ENCODE measurements around the gene CACNA1G. TPM values are rescaled to one million over a fixed set of nuclear protein-coding genes. Genes with fewer than 3 reads are reported as not detected.
A peak's percentile ranks its signal among the peaks of the same experiment; 100 is the strongest.

The CACNA1G gene
- total RNA-seq, 2 donors from 2014 or later = 0.07 to 0.19 TPM

- Histone ChIP-seq H3K4me3 (no peak overlapping the region), H3K9ac (ENCODE audit: low read depth in 2 of 2, low read length in 2 of 2) (peak overlapping the region in 1 of 2 donors; percentile 28), H3K27me3 (no peaks in the 10 kb centered on the region), H3K9me3 (no peaks in the 10 kb centered on the region), H3K27ac (no peak overlapping the region), H3K4me1 (peaks cover 23% of the 10 kb centered on the region), H3K36me3 (no peaks in the 10 kb centered on the region)
- intact Hi-C loops (cut with DNase I) = loop anchor here (5.0 kb wide), 1 partner anchor 56 kb away; no protein-coding TSS in a partner anchor
- no peak for DNase-seq
- no peak for TF ChIP-seq CTCF (IDR thresholded peaks at IDR 0.05)
These were observed 22.6 kb upstream of the CACNA1G start for GRCh38 chr17:50537721-50538548.

GRCh38 chr17:50538549-50539410, 21.7 kb upstream of the CACNA1G start:
- Histone ChIP-seq H3K27me3 (no peaks in the 10 kb centered on the region), H3K36me3 (no peaks in the 10 kb centered on the region), H3K9ac (ENCODE audit: low read depth in 2 of 2, low read length in 2 of 2) (peak overlapping the region in 1 of 2 donors; percentile 89), H3K9me3 (no peaks in the 10 kb centered on the region), H3K27ac (no peak overlapping the region), H3K4me3 (no peak overlapping the region), H3K4me1 (peaks cover 23% of the 10 kb centered on the region)
- intact Hi-C loops (cut with DNase I) = loop anchor here (5.0 kb wide), 1 partner anchor 56 kb away; no protein-coding TSS in a partner anchor
- peak; percentile 49 for DNase-seq
- no peak for TF ChIP-seq CTCF (IDR thresholded peaks at IDR 0.05)

GRCh38 chr17:50539762-50540559, 20.6 kb upstream of the CACNA1G start:
- Histone ChIP-seq H3K27ac (no peak overlapping the region), H3K9ac (ENCODE audit: low read depth in 2 of 2, low read length in 2 of 2) (peak overlapping the region in 1 of 2 donors; percentile 89), H3K9me3 (no peaks in the 10 kb centered on the region), H3K36me3 (no peaks in the 10 kb centered on the region), H3K4me3 (no peak overlapping the region), H3K4me1 (peaks cover 23% of the 10 kb centered on the region), H3K27me3 (no peaks in the 10 kb centered on the region)
- no peak for TF ChIP-seq CTCF (IDR thresholded peaks at IDR 0.05)
- DNase-seq = peak; percentile 75
- intact Hi-C loops (cut with DNase I) = loop anchor here (5.0 to 10.0 kb wide), 2 partner anchors 58 to 415 kb away; no protein-coding TSS in a partner anchor

GRCh38 chr17:50540560-50541401, 19.7 kb upstream of the CACNA1G start:
- Histone ChIP-seq H3K4me3 (peak overlapping the region; percentile 31), H3K36me3 (no peaks in the 10 kb centered on the region), H3K9me3 (no peaks in the 10 kb centered on the region), H3K27me3 (no peaks in the 10 kb centered on the region), H3K27ac (peak overlapping the region; percentile 90), H3K4me1 (peaks cover 23% of the 10 kb centered on the region), H3K9ac (ENCODE audit: low read depth in 2 of 2, low read length in 2 of 2) (peak overlapping the region; percentile 82 to 89)
- intact Hi-C loops (cut with DNase I) = loop anchor here (10.0 kb wide), 1 partner anchor 414 kb away; no protein-coding TSS in a partner anchor
- peak; percentile 58 for DNase-seq
- no peak for TF ChIP-seq CTCF (IDR thresholded peaks at IDR 0.05)

Data from colonic mucosa (tissue), 4 donors.